HG02798 (cell line): ENCODE measurements around the gene SLC22A5.

ENCODE experiments used
- ATAC-seq: cut with Tn5 transposase; IDR thresholded peaks from one replicate; pipeline ENCODE4 v1.9.1; 2021; ENCODE audit warnings: mild to moderate bottlenecking; ENCODE audit not compliant: unreplicated experiment, poor library complexity

SLC22A5 gene

GRCh38 chr5:132369474-132370180 is at the start of gene SLC22A5:
SLC22A5 (plus strand) TSS chr5:132369710; CDS start chr5:132369973, 263 bp downstream.
- peak; percentile 93 for ATAC-seq

DNA sequence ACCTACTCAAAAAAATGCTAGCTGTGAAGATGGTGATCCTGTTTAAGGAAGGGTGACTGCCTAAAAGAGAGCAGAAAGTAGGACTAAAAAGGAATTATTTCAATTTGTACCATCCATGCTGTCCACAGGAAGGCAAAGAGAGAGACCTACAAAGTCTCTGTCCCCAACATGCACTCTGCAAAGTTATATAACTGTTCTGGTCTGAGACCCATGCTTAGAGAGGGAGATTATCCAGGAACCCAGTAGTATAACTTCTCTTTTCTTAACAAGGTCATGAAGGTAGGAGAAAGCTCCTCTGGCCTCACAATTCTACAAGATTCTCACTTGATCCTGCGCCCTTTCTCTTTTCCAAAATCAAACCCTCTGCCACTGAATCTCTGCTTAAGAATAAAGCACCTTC is 49.5 kb upstream of the SLC22A5 start:
- ATAC-seq, result no peak

DNA sequence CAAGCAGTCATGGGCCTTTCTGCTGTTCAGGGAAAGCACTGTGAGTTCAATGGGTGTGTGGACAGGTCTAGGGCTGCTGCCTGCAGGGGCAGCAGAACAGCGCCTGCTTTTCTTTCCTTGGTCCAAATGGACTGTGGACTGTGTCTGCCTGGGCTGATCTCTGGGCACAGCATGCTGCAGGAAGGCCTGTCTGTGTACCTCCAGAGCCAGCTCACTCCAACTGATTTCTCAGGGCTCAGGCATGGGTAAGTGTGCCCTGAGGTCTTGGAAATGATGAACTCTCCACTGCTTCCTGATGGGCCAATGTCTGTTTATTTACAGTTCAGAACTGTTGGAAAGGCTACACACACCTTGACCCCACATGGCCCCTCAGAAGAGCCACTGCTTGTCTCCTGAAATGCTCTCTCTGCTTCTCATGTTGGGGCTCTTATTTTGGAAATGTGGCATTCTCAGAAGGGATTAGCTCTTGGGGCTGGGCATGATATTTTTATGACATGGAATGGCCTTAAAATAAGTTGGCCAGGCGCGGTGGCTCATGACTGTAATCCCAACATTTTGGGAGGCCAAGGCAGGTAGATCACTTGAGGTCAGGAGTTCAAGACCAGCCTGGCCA is 48.3 kb upstream of the SLC22A5 start:
- ATAC-seq, result no peak

DNA sequence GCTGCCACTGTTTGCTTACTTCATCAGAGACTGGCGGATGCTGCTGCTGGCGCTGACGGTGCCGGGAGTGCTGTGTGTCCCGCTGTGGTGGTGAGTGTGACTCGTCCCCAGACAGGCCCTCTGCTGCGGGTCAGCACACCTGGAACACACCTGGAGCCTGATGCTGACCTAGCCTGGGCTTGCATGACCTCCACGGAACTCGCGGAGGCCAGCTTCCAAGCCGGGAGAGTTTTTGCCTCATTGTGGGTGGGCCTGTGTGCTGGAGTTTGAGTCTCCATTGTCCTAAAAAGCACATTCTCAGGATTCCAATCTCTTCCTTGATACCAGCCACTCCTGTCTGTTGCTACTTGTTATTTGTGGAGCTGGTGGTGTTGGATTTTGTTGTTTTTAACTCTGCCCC is 47.2 kb upstream of the SLC22A5 start:
- ATAC-seq, result no peak

GRCh38 chr5:132323202-132323601 is 46.3 kb upstream of the SLC22A5 start:
- no peak for ATAC-seq

GRCh38 chr5:132325691-132326090 is 43.8 kb upstream of the SLC22A5 start:
- ATAC-seq, result no peak

GRCh38 chr5:132327252-132327955 is 42.1 kb upstream of the SLC22A5 start:
- ATAC-seq, result no peak

- ATAC-seq, result no peak
Observed at GRCh38 chr5:132334812-132335211, 34.7 kb upstream of the SLC22A5 start.

DNA sequence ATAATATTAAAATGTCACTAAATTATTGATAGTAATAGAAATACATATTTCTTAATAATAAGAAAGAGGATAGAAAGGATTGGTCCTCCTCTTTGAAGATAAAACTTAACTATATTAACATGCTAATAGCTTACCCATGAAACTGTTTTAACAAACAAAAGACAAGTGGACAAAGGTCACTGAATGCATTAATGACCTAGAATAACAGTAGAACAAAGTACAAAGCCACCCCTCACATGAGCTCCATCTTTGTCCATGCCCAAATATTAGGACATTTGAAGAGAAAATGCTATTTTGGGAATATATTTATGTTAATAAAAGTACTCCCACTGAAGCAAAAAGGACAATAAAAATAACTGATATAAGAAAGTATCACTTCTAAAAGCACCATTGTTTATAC is 34.1 kb upstream of the SLC22A5 start:
- ATAC-seq, result no peak

- ATAC-seq, result no peak
Observed at GRCh38 chr5:132339502-132339901, 30.0 kb upstream of the SLC22A5 start.

DNA sequence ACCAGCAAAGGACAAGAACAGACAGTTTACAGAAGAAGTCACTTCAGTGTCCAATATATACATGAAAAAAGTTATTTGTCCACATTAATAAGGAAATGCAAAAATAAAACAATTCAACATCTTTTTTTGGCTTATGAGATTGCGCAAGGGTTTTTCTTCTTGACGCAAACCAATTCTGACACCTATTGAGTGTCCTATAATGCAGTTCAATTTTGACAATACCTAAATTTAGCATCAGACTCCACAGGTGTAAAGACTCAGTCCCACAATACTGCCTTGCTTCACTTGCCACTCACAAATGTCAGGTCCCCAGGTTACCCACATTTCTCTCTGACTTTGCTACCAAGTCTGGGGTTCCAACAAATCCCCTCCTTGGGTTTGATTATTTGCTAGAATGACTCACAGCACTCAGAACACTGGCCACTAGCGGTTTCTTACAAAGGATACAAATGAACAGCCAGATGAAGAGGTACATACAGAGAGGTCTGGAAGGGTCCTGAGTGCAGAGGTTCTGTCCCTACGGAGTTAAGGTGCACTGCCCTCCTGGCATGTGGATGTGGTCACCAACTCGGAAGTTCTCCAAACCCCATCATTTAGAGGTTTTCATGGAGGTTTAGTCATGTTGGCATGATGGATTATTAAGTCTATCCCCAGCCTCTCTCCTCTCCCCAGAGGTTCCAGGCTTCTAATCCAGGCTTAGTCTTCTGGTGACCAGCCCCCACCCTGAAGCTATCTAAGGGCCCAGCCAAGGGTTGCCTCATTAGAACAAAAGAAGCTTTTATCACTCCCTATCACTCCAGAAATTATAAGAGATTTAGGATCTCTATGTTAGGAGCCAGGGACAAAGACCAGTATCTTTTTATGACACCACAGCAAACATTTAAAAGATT is 27.0 kb upstream of the SLC22A5 start:
- no peak for ATAC-seq

- no peak for ATAC-seq
Observed at GRCh38 chr5:132344775-132345514, 24.6 kb upstream of the SLC22A5 start.

- ATAC-seq, result no peak
Observed at GRCh38 chr5:132353486-132353995, 16.0 kb upstream of the SLC22A5 start.

DNA sequence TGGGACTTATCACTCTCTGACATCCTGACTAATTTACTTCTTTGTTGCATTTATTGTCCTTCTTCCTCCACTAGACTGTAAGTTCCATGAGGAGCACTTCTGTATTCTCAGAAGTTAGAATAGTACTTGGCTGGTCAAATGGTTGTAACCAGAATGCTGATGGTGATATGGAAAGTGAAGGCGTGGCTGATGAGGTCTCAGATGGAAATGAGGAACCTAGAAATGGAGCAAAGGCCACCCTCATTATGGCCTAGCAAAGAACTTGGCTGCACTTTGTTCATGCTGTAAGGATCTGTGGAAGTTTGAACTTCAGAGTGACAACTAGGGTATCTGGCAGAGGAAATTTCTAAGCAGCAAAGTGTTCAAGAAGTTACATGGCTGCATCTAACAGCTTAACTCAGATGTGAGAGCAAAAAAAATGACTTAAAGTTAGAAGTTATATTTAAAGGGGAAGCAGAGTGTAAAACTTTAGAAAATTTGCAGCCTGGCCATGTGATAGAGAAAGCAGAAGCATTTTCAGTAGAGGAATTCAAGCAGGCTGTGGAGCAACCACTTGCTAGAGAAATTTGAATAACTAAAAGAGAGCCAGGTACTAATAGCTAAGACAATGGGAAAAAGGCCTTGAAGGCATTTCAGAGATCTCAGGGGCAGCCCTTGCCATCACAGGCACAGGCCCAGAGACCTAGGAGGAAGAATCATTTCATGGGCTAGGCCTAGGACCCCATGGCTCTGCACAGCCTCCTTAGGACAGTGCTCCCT is 14.9 kb upstream of the SLC22A5 start:
- ATAC-seq, result no peak

GRCh38 chr5:132355140-132355765 is 14.3 kb upstream of the SLC22A5 start:
- no peak for ATAC-seq

DNA sequence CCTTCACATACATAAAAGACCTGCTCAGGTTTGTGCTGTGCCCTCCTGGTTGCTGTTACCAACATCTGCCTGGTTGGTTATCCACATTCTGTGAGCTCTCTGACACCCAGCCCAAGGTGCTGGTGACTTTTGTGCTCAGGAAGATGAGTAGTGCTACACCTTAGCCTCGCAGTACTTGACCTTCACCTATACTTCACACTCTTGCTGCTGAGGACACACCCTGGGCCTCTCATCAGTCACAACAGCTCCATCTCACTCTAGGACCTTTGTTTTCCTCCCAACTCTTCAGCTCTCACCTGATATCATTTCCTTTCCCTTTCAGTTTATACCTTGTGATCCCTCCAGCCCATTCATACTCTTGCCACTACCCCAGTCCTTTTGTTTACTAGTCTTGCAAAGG is 10.7 kb upstream of the SLC22A5 start:
- ATAC-seq, result no peak

- ATAC-seq, result no peak
Observed at GRCh38 chr5:132362086-132362485, 7.4 kb upstream of the SLC22A5 start.

- no peak for ATAC-seq
Observed at GRCh38 chr5:132363431-132364112, 5.9 kb upstream of the SLC22A5 start.
